ENCODE results near the gene RSBN1. TPM values are rescaled to one million over a fixed set of nuclear protein-coding genes. Genes with fewer than 3 reads are reported as not detected.

Gene RSBN1
- total RNA-seq, 1 experiment from 2014 or later: 15.5 TPM

- TF ChIP-seq, protein P1, sequence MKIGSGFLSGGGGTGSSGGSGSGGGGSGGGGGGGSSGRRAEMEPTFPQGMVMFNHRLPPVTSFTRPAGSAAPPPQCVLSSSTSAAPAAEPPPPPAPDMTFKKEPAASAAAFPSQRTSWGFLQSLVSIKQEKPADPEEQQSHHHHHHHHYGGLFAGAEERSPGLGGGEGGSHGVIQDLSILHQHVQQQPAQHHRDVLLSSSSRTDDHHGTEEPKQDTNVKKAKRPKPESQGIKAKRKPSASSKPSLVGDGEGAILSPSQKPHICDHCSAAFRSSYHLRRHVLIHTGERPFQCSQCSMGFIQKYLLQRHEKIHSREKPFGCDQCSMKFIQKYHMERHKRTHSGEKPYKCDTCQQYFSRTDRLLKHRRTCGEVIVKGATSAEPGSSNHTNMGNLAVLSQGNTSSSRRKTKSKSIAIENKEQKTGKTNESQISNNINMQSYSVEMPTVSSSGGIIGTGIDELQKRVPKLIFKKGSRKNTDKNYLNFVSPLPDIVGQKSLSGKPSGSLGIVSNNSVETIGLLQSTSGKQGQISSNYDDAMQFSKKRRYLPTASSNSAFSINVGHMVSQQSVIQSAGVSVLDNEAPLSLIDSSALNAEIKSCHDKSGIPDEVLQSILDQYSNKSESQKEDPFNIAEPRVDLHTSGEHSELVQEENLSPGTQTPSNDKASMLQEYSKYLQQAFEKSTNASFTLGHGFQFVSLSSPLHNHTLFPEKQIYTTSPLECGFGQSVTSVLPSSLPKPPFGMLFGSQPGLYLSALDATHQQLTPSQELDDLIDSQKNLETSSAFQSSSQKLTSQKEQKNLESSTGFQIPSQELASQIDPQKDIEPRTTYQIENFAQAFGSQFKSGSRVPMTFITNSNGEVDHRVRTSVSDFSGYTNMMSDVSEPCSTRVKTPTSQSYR (CRISPR knock-in tag; IDR thresholded peaks at IDR 0.05): no peak
Measured at GRCh38 chr1:113811888-113812660, at the start of gene RSBN1 (continued).

- H3K4me3 Mint-ChIP-seq: no peak overlapping the region
- ATAC-seq: no peak
- CTCF ChIA-PET: no interaction called here
- POLR2A ChIA-PET: no interaction called here
- H3K27ac Mint-ChIP-seq: no peak overlapping the region
- no peak for DNase-seq (ENCODE audit: low spot score)
- no peaks in the 10 kb centered on the region for H3K36me3 Mint-ChIP-seq
- no peaks in the 10 kb centered on the region; the same call in 1 of the 2 replicates for H3K27me3 Mint-ChIP-seq (ENCODE audit: low read depth)
- H3K4me1 Mint-ChIP-seq: no peaks in the 10 kb centered on the region
- H3K9me3 Mint-ChIP-seq: no peaks in the 10 kb centered on the region
- no peak for TF ChIP-seq NR2C2 (CRISPR knock-in tag; IDR thresholded peaks at IDR 0.05)
- TF ChIP-seq, protein P2, sequence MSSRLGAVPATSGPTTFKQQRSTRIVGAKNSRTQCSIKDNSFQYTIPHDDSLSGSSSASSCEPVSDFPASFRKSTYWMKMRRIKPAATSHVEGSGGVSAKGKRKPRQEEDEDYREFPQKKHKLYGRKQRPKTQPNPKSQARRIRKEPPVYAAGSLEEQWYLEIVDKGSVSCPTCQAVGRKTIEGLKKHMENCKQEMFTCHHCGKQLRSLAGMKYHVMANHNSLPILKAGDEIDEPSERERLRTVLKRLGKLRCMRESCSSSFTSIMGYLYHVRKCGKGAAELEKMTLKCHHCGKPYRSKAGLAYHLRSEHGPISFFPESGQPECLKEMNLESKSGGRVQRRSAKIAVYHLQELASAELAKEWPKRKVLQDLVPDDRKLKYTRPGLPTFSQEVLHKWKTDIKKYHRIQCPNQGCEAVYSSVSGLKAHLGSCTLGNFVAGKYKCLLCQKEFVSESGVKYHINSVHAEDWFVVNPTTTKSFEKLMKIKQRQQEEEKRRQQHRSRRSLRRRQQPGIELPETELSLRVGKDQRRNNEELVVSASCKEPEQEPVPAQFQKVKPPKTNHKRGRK (CRISPR knock-in tag; IDR thresholded peaks at IDR 0.05; ENCODE audit: borderline replicate concordance): no peak
- TF ChIP-seq, protein P3, sequence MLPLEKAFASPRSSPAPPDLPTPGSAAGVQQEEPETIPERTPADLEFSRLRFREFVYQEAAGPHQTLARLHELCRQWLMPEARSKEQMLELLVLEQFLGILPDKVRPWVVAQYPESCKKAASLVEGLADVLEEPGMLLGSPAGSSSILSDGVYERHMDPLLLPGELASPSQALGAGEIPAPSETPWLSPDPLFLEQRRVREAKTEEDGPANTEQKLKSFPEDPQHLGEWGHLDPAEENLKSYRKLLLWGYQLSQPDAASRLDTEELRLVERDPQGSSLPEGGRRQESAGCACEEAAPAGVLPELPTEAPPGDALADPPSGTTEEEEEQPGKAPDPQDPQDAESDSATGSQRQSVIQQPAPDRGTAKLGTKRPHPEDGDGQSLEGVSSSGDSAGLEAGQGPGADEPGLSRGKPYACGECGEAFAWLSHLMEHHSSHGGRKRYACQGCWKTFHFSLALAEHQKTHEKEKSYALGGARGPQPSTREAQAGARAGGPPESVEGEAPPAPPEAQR (CRISPR knock-in tag; IDR thresholded peaks at IDR 0.05): no peak
- no peak for TF ChIP-seq KAT7 (CRISPR knock-in tag; IDR thresholded peaks at IDR 0.05; ENCODE audit: borderline replicate concordance)
- TF ChIP-seq ZNF121 (CRISPR knock-in tag; IDR thresholded peaks at IDR 0.05): no peak
- no peak for TF ChIP-seq ERG (CRISPR knock-in tag; IDR thresholded peaks at IDR 0.05)
- no peak for TF ChIP-seq JAZF1 (CRISPR knock-in tag; IDR thresholded peaks at IDR 0.05)
- TF ChIP-seq FOXK1 (CRISPR knock-in tag; IDR thresholded peaks at IDR 0.05): no peak
- TF ChIP-seq STAT6 (CRISPR knock-in tag; conservative IDR thresholded peaks at IDR 0.05; ENCODE audit: low read depth): no peak
- no peak for TF ChIP-seq ZNF263 (CRISPR knock-in tag; IDR thresholded peaks at IDR 0.05; ENCODE audit: low read depth)
- TF ChIP-seq, protein P4, sequence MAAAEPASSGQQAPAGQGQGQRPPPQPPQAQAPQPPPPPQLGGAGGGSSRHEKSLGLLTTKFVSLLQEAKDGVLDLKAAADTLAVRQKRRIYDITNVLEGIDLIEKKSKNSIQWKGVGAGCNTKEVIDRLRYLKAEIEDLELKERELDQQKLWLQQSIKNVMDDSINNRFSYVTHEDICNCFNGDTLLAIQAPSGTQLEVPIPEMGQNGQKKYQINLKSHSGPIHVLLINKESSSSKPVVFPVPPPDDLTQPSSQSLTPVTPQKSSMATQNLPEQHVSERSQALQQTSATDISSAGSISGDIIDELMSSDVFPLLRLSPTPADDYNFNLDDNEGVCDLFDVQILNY (CRISPR knock-in tag; IDR thresholded peaks at IDR 0.05): no peak
- TF ChIP-seq CBFB (CRISPR knock-in tag; IDR thresholded peaks at IDR 0.05; ENCODE audit: low read depth): no peak
- no peak for TF ChIP-seq NR1H2 (CRISPR knock-in tag; IDR thresholded peaks at IDR 0.05)
- TF ChIP-seq, protein P5, sequence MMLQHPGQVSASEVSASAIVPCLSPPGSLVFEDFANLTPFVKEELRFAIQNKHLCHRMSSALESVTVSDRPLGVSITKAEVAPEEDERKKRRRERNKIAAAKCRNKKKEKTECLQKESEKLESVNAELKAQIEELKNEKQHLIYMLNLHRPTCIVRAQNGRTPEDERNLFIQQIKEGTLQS (CRISPR knock-in tag; conservative IDR thresholded peaks at IDR 0.05): no peak
- TF ChIP-seq ZBTB21 (CRISPR knock-in tag; IDR thresholded peaks at IDR 0.05; ENCODE audit: borderline replicate concordance): no peak
Measured at GRCh38 chr1:113861641-113862040, 49.4 kb upstream of the RSBN1 start.
